SU-DHL-6 (cell line): ENCODE measurements around the gene ZNF330.

Experiments used
- H2AFZ ChIP-seq: fragments of 200-600 bp; sonication (generic); 2 replicates; pipeline ENCODE4 v1.6.1; 2014; ENCODE audit warnings: low read depth, mild to moderate bottlenecking, moderate library complexity, mixed read lengths, antibody characterized with exemption, low read length; ENCODE audit not compliant: severe bottlenecking
- H3F3A ChIP-seq: fragments of 200-600 bp; shearing (Covaris generic); 2 replicates; pipeline ENCODE4 v1.6.0; 2016; ENCODE audit warnings: antibody characterized with exemption, mild to moderate bottlenecking; ENCODE audit not compliant: insufficient read depth
- H3K27ac ChIP-seq: fragments of 200-600 bp; sonication (generic); 2 replicates; pipeline ENCODE4 v1.5.1; 2016; ENCODE audit warnings: low read depth, mild to moderate bottlenecking, low read length, moderate library complexity, mixed read lengths
- H3K27me3 ChIP-seq: fragments of 200-600 bp; sonication (generic), shearing (Covaris generic); 2 replicates; pipeline ENCODE4 v1.6.0; 2014; ENCODE audit warnings: mild to moderate bottlenecking, low read length
- H3K36me3 ChIP-seq: fragments of 200-600 bp; sonication (generic); 2 replicates; pipeline ENCODE4 v1.6.1; 2014; ENCODE audit warnings: mild to moderate bottlenecking, low read length, mixed read lengths
- H3K4me2 ChIP-seq: fragments of 300-600, 200-600 bp; shearing (Covaris generic), sonication (generic); 2 replicates; pipeline ENCODE4 v1.6.0; 2014; ENCODE audit warnings: low read length, low read depth, mild to moderate bottlenecking; ENCODE audit not compliant: poor library complexity, severe bottlenecking
- H3K4me3 ChIP-seq: fragments of 200-600 bp; sonication (generic); 2 replicates; pipeline ENCODE4 v1.5.1; 2014; ENCODE audit warnings: antibody characterized with exemption, low read length, mild to moderate bottlenecking, mixed read lengths; ENCODE audit not compliant: insufficient read depth, poor library complexity, severe bottlenecking
- H3K79me2 ChIP-seq: fragments of 200-600 bp; sonication (generic); 2 replicates; pipeline ENCODE4 v1.6.1; 2014; ENCODE audit warnings: mild to moderate bottlenecking, low read length, moderate library complexity; ENCODE audit not compliant: insufficient read depth
- H3K9ac ChIP-seq: fragments of 200-600 bp; sonication (generic); 2 replicates; pipeline ENCODE4 v1.7.0; 2014; ENCODE audit warnings: mild to moderate bottlenecking, low read length
- H3K9me2 ChIP-seq: fragments of 200-600 bp; sonication (generic); replicated peaks from 2 replicates; pipeline ENCODE4 v1.6.1; 2014; ENCODE audit warnings: low read length; ENCODE audit not compliant: insufficient read depth
- H3K9me3 ChIP-seq: fragments of 200-600 bp; sonication (generic); 2 replicates; pipeline ENCODE4 v1.6.1; 2014; ENCODE audit warnings: low read length, mixed read lengths; ENCODE audit not compliant: insufficient read depth
- H4K20me1 ChIP-seq: fragments of 200-600 bp; sonication (generic); 2 replicates; pipeline ENCODE4 v1.6.1; 2014; ENCODE audit warnings: low read depth, mild to moderate bottlenecking, antibody characterized with exemption, low read length, moderate library complexity, mixed read lengths
- EZH2phosphoT487 ChIP-seq: fragments of 200-600 bp; sonication (generic), shearing (Covaris generic); conservative IDR thresholded peaks from 2 replicates; pipeline ENCODE4 v1.6.1; 2018; ENCODE audit warnings: mild to moderate bottlenecking, antibody characterized with exemption, low read length, moderate library complexity, mixed read lengths
- TF ChIP-seq, protein P1 (sequence below): fragments of 200-600 bp; sonication (generic); IDR thresholded peaks from one replicate; pipeline ENCODE4 v1.5.1; 2017; ENCODE audit warnings: antibody characterized with exemption, mild to moderate bottlenecking, low read length, moderate library complexity; ENCODE audit not compliant: insufficient read depth, poor library complexity, severe bottlenecking

Gene ZNF330

DNA sequence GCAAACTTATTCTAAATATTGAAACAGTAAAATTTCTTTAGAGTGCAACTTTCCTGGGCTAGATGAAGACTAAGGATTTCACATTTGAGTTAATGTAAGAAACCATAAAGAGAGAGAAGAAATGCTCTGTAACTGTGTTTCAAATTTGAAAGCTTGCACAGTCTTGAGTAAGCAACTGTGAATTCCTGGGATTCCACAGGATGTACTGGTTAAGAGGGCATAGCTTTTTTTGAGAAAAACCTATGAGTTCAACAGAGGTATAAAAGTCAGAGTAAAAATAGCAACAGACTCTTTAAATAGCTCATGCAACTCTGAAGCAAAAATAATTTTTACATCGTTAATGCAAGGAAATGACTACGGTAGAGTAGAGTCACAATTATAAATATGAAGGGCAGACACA lies 25.5 kb downstream of the ZNF330 start:
- H3K79me2 ChIP-seq: no peaks in the 10 kb centered on the region
- no peak overlapping the region for H3K4me2 ChIP-seq
- no peak overlapping the region for H3K4me3 ChIP-seq
- H3K9ac ChIP-seq: no peak overlapping the region
- no peak overlapping the region for H2AFZ ChIP-seq
- H4K20me1 ChIP-seq: no peaks in the 10 kb centered on the region
- no peaks in the 10 kb centered on the region for H3K36me3 ChIP-seq
- H3K27me3 ChIP-seq: no peaks in the 10 kb centered on the region
- no peaks in the 10 kb centered on the region for H3F3A ChIP-seq
- H3K27ac ChIP-seq: no peak overlapping the region
- H3K9me2 ChIP-seq: no peaks in the 10 kb centered on the region
- TF ChIP-seq EZH2phosphoT487: no peak
- TF ChIP-seq, protein P1, sequence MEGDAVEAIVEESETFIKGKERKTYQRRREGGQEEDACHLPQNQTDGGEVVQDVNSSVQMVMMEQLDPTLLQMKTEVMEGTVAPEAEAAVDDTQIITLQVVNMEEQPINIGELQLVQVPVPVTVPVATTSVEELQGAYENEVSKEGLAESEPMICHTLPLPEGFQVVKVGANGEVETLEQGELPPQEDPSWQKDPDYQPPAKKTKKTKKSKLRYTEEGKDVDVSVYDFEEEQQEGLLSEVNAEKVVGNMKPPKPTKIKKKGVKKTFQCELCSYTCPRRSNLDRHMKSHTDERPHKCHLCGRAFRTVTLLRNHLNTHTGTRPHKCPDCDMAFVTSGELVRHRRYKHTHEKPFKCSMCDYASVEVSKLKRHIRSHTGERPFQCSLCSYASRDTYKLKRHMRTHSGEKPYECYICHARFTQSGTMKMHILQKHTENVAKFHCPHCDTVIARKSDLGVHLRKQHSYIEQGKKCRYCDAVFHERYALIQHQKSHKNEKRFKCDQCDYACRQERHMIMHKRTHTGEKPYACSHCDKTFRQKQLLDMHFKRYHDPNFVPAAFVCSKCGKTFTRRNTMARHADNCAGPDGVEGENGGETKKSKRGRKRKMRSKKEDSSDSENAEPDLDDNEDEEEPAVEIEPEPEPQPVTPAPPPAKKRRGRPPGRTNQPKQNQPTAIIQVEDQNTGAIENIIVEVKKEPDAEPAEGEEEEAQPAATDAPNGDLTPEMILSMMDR: no peak
- no peaks in the 10 kb centered on the region for H3K9me3 ChIP-seq

DNA sequence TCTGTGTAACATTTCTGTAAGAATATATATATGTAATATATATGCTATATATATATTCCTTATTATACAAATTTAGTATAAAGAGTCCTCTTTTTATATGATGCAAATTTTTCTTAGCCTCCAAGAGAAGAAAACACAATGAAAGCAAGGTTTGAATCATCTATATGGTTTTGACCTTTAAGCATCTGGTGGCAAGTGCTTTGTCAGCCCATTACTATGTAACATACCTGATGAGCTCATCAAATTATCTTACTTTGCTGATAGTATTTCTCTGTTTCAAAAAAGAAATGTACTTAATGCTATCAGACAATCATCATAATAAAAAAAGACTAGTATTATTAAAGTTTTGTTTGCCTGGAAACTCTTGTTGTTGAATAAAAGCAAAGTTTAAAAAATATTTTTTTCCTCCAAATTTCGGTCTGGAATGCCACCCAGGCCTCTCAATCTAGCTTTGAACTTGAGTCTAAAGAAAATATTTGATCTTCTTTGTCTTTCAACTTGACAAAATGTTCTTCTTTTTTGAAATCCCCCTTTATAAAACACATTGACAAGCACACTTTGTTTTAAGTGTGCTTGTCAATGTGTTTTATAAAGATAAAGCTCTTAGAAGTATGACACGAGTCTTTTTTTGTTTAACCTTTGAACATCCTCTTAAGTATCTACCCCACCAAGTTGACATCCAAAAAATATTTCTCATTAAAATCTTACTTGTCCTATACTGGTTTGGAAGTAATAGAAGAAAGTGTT lies 26.2 kb downstream of the ZNF330 start:
- Histone ChIP-seq H3K9me2 (no peaks in the 10 kb centered on the region), H3K4me2 (no peak overlapping the region), H3K4me3 (no peak overlapping the region), H3K27me3 (no peaks in the 10 kb centered on the region), H4K20me1 (no peaks in the 10 kb centered on the region), H2AFZ (no peak overlapping the region), H3K79me2 (no peaks in the 10 kb centered on the region), H3K27ac (no peak overlapping the region), H3K9me3 (no peaks in the 10 kb centered on the region), H3K36me3 (no peaks in the 10 kb centered on the region), H3F3A (no peaks in the 10 kb centered on the region), H3K9ac (no peak overlapping the region)
- TF ChIP-seq, protein P1: no peak
- TF ChIP-seq EZH2phosphoT487: no peak

DNA sequence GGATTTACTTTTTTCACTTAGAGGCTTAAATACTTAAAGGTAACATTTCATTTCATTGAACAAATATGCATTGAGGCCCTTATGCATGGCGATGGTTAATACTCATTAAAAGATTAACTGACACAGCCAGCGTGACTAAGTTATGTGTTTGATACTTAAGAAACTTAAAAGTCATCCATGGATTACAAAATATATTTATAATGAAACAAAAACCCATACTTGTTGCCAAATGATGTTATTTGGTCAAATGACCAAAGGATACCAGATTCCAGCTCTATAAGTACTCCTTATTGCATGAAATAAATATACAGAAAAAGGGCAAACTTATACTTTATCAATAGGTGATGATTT lies 26.7 kb downstream of the ZNF330 start:
- H4K20me1 ChIP-seq: no peaks in the 10 kb centered on the region
- H3K9me2 ChIP-seq: no peaks in the 10 kb centered on the region
- H3K9me3 ChIP-seq: no peaks in the 10 kb centered on the region
- no peaks in the 10 kb centered on the region for H3K79me2 ChIP-seq
- no peak overlapping the region for H3K9ac ChIP-seq
- TF ChIP-seq EZH2phosphoT487: no peak
- TF ChIP-seq, protein P1: no peak
- H3K4me2 ChIP-seq: no peak overlapping the region
- H3K36me3 ChIP-seq: no peaks in the 10 kb centered on the region
- H2AFZ ChIP-seq: no peak overlapping the region
- H3K27me3 ChIP-seq: no peaks in the 10 kb centered on the region
- H3K4me3 ChIP-seq: no peak overlapping the region
- no peaks in the 10 kb centered on the region for H3F3A ChIP-seq
- no peak overlapping the region for H3K27ac ChIP-seq
